T-helper 2 cell treated with Interferon-gamma antibody and Interleukin-4, amounts not matched to agents 100 ng/mL and 5 ng/mL, for 36 hours (primary cell): ENCODE data around the gene CAPZB. TPM values are rescaled to one million over a fixed set of nuclear protein-coding genes. Genes with fewer than 3 reads are reported as not detected.
"Not testable (repeated sequence)": the region's sequence is repeated elsewhere in the genome, so short reads cannot be mapped to it uniquely, and the experiment has no call there.

ENCODE experiments used
- intact Hi-C: fragments of 100-400 bp; cut with micrococcal nuclease; formaldehyde crosslinking; loops from one replicate; pipeline ENCODE4 v1.15.1; 2023
- total RNA-seq: library from RNA; stranded (reverse); gene quantifications from 2 replicates; pipeline ENCODE4 v1.2.3, GENCODE V29; 2022

Gene CAPZB
- total RNA-seq, 1 donor from 2014 or later, result 520 TPM

GRCh38 chr1:19497443-19497842 lies 12.1 kb upstream of the CAPZB start:
- intact Hi-C loops, result not testable (repeated sequence)

GRCh38 chr1:19496527-19496874 lies 11.2 kb upstream of the CAPZB start:
- intact Hi-C loops, result no loop called here

GRCh38 chr1:19495799-19496526 lies 10.6 kb upstream of the CAPZB start:
- intact Hi-C loops, result no loop called here

- intact Hi-C loops, result no loop called here
Measured at GRCh38 chr1:19495000-19495656, 9.8 kb upstream of the CAPZB start.

- intact Hi-C loops, result no loop called here
Measured at GRCh38 chr1:19493547-19493946, 8.2 kb upstream of the CAPZB start.

GRCh38 chr1:19489996-19490395 lies 4.7 kb upstream of the CAPZB start:
- intact Hi-C loops, result loop anchor here (2.0 kb wide), 1 partner anchor 163 kb away; no protein-coding TSS in a partner anchor

- intact Hi-C loops, result loop anchor here (2.0 kb wide), 1 partner anchor 165 kb away; no protein-coding TSS in a partner anchor
Measured at GRCh38 chr1:19488136-19488535, 2.8 kb upstream of the CAPZB start.

- intact Hi-C loops, result loop anchor here (1.0 kb wide), 1 partner anchor 111 kb away; a partner anchor contains a TSS
Measured at GRCh38 chr1:19484798-19485361, 459 bp downstream of the CAPZB start.

GRCh38 chr1:19484338-19484797 lies 971 bp downstream of the CAPZB start:
- intact Hi-C loops, result no loop called here

- intact Hi-C loops, result loop anchor here (1.0 kb wide), 2 partner anchors 15 to 92 kb away; no protein-coding TSS in a partner anchor
Measured at GRCh38 chr1:19483691-19484090, 1.6 kb downstream of the CAPZB start.

- intact Hi-C loops, result loop anchor here (1.0 kb wide), 2 partner anchors 15 to 92 kb away; no protein-coding TSS in a partner anchor
Measured at GRCh38 chr1:19483261-19483660, 2.1 kb downstream of the CAPZB start.

- intact Hi-C loops, result no loop called here
Measured at GRCh38 chr1:19481826-19482398, 3.4 kb downstream of the CAPZB start.

GRCh38 chr1:19480282-19480681 lies 5.1 kb downstream of the CAPZB start:
- intact Hi-C loops, result no loop called here

GRCh38 chr1:19479351-19480120 lies 5.8 kb downstream of the CAPZB start:
- intact Hi-C loops, result loop anchor here (5.0 kb wide), 1 partner anchor 37 kb away; no protein-coding TSS in a partner anchor

- intact Hi-C loops, result loop anchor here (5.0 kb wide), 1 partner anchor 36 kb away; no protein-coding TSS in a partner anchor
Measured at GRCh38 chr1:19478322-19478721, 7.0 kb downstream of the CAPZB start.

- intact Hi-C loops, result loop anchor here (1.0 to 5.0 kb wide), 2 partner anchors 14 to 35 kb away; no protein-coding TSS in a partner anchor
Measured at GRCh38 chr1:19477284-19478249, 7.8 kb downstream of the CAPZB start.

- intact Hi-C loops, result loop anchor here (1.0 to 5.0 kb wide), 2 partner anchors 13 to 34 kb away; no protein-coding TSS in a partner anchor
Measured at GRCh38 chr1:19476450-19477190, 8.7 kb downstream of the CAPZB start.

GRCh38 chr1:19475296-19475695 lies 10.0 kb downstream of the CAPZB start:
- intact Hi-C loops, result loop anchor here (5.0 kb wide), 1 partner anchor 33 kb away; no protein-coding TSS in a partner anchor

GRCh38 chr1:19472174-19472573 lies 13.2 kb downstream of the CAPZB start:
- intact Hi-C loops, result no loop called here
